ENCODE results near the gene WDR70.
"Not testable (repeated sequence)": the region's sequence is repeated elsewhere in the genome, so short reads cannot be mapped to it uniquely, and the experiment has no call there.

Gene WDR70

DNA sequence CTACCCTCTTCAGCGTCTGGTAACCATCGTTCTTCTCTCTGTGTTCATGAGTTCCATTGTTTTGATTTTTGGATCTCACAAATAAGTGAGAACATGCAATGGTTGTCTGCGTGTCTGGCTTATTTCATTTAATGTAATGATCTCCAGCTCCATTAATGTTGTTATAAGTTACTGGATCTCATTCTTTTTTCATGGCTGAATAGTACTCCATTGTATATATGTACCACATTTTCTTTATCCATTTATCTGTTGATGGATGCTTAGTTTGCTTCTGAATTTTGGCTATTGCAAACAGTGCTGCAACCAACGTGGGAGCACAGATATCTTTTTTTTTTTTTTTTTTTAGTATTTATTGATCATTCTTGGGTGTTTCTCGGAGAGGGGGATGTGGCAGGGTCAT is 139.2 kb downstream of the WDR70 start:
- not testable (repeated sequence) for DNase-seq

DNA sequence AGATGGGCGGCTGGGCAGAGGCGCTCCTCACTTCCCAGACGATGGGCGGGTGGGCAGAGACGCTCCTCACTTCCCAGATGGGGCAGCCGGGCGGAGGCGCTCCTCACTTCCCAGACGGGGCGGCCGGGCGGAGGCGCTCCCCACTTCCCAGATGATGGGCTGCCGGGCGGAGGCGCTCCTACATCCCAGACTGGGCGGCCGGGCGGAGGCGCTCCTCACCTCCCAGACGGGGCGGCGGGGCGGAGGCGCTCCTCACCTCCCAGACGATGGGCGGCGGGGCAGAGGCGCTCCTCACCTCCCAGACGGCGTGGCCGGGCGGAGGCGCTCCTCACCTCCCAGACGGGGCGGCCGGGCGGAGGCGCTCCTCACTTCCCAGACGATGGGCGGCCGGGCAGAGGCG is 140.2 kb downstream of the WDR70 start:
- no peak for DNase-seq

DNA sequence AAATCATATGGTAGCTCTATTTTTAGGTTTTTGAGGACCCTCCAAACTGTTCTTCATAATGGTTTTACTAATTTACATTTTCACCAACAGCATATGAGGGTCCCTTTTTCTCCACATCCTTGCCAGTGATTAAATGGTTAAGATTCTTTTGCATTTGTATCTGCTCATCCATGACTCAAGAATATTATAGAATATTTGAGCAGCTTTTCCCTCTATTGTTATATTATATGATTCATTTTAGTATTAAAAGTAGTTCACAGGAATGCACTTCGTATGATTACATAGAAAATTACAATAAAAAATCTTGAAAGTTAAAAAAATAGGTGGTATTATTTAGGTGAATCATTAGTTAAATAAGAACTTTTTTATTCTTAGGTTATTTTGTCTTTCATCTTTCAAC is 140.7 kb downstream of the WDR70 start:
- DNase-seq, result no peak

GRCh38 chr5:37520811-37521210 is 141.7 kb downstream of the WDR70 start:
- DNase-seq, result no peak

- DNase-seq, result no peak
Observed at GRCh38 chr5:37532976-37533740, 154.0 kb downstream of the WDR70 start.

DNA sequence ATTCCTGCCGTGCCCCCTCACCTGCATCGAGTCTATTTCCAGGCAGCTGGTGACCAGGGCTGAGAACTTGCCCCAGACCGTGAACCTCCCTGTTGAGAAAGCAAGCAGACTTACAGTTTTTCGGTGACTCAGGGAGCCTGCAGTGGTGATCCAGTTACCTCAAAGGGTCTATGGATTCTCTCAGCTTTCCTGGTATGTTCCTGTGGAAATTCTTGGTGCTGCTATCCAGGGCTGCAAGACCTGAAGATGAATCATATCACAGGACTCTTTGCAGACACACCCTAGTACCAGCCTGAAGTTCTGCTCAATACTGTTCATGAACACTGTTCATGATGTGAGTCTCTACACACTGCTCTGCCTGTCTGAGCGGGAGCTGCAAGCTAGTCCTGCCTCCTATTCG is 154.7 kb downstream of the WDR70 start:
- DNase-seq, result no peak

- no peak for DNase-seq
Observed at GRCh38 chr5:37539459-37539858, 160.3 kb downstream of the WDR70 start.

GRCh38 chr5:37543216-37543615 is 164.1 kb downstream of the WDR70 start:
- no peak for DNase-seq

GRCh38 chr5:37549411-37549810 is 170.3 kb downstream of the WDR70 start:
- DNase-seq, result no peak

- DNase-seq, result no peak
Observed at GRCh38 chr5:37552161-37552560, 173.0 kb downstream of the WDR70 start.

DNA sequence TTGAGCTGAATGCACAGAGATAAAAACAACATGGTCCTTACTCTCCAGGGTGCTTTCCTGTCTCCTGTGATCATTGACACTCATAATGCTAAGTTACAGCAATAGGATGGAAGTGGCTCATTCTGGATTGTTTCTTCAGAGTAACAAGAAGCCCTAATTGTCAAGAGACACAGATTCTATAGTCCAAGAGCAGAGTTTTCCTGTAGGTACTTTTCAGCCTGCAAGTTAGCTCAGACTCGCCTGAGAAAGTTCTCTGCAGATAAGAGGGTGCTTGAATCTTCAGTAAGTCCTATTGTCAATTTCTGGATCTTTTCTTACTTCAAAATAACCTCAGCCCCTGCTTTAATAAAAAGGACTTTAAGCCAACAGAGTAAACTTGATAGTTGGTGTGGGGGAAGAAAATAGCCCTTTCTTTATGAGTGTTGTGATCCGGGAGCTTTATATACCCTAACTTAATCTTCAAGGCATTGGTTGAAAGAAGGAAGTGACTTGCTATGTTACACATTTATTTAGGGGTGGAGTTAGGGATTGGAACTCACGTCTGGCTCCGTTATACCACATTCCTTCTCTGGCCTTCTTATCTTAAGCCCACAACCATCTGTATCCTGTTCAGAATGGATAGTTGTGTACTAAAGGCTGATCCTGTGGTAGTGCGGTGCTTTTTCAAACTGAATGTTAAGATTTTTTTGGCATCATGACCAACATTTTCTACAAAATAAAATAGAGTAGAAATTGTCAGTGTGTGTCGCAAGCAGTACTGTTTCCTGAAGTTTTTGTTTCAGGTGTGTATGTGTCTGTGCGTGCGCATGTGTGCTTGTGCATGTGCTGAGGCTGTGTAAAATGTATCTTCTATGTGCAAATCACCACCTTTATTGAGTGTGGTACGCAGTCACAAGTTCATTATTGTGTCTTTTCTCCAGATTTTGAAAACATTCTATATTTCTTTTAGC is 173.9 kb downstream of the WDR70 start:
- DNase-seq, result no peak

DNA sequence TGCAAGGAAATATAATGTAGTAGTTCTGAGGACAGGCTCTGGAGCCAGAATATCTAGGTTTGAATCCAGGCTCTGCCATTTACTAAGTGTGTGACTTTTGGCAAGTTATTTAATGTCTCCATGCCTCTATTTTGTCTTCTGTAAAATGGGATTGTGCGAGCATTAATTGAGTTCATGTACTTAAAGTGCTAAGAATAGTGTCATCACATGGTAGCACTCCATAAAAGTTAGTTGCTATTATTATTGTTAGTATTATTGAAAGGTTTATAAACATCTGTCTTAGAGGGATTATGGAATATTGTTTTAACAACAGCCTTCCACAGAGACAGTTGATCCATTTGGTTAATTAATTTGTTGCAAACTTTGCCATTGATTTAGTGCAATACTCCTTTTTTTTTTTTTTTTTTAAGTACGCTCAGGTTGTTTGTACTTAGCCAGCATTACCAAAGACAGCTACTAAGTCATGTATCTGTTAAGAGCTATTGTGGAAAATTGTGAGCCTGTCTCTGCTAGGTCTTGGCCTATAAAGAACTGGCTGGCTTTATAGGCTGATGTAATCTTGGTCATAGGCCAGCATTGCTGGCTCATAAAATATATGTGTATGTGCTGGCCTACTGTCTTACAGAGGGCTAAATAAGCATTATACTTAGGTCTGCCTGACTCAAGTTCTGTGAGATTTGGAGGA is 174.7 kb downstream of the WDR70 start:
- no peak for DNase-seq

DNA sequence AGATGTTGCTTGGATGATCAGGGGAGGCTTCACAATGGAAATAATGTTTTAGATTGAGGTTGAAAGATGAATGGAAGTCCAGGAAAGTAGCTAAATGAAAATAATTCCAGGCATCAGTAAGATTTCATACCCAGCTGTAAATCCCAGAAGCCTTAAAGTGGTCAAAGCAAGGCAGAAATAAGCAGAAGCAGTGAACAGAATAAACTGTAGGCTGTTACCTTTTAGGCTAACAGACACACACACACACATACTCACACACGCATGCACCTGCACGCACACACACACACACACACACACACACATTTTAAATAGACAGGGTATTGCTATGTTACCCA is 175.3 kb downstream of the WDR70 start:
- DNase-seq, result no peak

DNA sequence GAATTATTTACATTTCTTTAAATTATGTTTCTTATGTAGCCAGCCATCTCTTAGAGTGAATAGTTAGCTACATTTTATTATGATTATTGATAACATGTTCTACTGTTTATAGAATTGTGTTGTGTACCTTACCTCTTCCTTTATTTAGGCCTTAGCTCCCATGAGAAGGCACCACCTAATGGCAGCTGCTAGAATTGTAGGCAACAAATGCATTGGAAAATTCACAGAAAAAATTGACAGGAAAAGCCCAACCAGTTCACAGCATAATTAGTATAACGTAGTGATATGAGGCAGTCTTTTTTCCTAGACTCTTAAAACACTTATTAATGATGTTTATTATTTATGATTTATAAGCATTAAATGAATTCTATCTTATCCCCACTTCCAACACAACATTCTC is 175.8 kb downstream of the WDR70 start:
- no peak for DNase-seq

DNA sequence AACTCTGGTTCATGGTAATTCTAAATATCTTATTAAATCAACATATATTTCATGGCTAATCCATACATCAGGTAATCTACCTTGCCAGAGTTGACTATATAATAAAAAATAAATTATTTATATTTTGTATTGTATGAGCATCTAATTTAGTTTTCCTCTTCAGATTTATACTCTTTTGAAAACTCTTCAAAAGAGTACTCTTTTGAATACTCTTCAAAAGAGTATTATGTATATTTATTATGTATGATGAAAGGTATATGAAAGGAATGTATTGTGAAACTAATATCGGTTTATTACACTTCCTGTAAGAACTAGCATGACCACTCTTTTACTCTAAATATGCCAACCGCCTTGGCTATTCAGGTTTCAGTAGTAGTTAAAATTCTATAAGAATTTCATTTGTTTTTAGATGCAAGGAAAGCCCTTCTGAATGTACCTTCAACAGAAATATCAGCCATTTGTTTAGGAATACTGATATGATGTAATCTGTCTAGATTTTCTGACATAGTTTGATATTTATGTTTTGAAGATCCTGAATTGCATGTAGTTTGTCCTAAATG is 178.7 kb downstream of the WDR70 start:
- no peak for DNase-seq

- no peak for DNase-seq
Observed at GRCh38 chr5:37565062-37565670, 186.0 kb downstream of the WDR70 start.

- DNase-seq, result no peak
Observed at GRCh38 chr5:37567566-37567965, 188.4 kb downstream of the WDR70 start.

- no peak for DNase-seq
Observed at GRCh38 chr5:37568018-37568753, 189.1 kb downstream of the WDR70 start.

DNA sequence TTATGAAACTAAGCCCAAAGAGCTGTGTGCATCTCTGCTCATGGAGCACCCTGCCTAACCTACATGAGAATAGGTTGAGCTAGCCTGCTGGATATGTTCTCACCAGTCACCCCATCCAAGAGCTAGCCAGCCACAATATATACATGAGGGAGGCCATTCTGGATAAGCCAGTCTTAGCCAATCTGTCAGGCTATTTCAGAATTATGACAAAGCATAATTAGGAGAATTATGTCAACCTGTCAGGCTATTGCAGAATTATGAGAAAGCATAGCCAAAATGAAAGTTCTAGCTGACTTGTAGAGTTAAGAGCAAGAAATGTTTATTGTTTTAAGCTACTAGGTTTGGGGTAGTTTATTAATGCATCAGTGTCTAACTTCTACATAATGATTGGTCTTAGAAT is 189.8 kb downstream of the WDR70 start:
- DNase-seq, result no peak

DNA sequence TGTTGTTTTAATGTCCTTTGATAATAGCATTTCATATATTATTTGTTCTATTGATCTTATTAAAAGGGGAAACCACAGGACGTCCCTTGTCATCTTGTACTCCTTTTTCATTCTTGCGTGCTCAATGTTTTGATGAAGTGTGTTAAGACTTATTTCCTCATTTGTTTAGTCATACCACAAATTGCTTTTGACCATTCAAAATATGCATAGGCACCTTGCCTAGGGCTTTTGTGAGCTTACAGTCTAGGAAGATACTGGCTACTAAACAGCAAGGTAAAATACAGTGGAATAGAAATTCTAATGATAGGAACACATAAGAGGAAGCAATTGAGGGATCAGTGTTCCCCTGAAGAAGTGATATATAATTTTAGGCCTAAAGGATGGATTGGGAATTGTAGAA is 190.3 kb downstream of the WDR70 start:
- DNase-seq, result no peak

GRCh38 chr5:37570597-37570996 is 191.5 kb downstream of the WDR70 start:
- no peak for DNase-seq

DNA sequence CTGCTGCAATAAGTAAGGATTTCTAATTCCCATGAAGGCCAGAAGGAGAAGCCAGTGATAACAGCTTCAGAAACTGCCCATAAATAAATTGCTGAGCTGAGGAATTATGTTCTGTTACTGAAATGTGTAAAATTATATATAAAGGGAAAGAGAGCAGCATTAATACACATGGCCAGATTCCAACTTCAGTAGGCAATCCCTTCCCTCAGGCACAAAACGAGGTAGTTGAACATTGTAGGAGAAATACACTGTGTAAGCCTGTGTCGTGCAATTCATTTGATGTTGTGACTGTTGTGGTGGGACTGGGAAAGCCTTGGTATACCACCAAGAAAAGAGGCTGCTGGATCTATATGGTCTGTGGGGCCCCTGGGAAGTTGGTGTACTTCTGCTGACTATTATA is 192.9 kb downstream of the WDR70 start:
- no peak for DNase-seq

All from COR-L47 (cell line).